ENCODE data around the gene ACAD8.

The ACAD8 gene

GRCh38 chr11:134267461-134267860 is 14.1 kb downstream of the ACAD8 start:
- Histone ChIP-seq H4K20me1 (ENCODE audit: insufficient read depth, low read length, poor library complexity, severe bottlenecking) (no peaks in the 10 kb centered on the region), H3K4me2 (ENCODE audit: low read depth, low read length, poor library complexity, severe bottlenecking) (no peak overlapping the region), H3K4me3 (ENCODE audit: low read length, poor library complexity, severe bottlenecking) (no peak overlapping the region), H3K79me2 (ENCODE audit: insufficient read depth, low read length) (peaks cover 12% of the 10 kb centered on the region; the same call in 1 of the 2 replicates), H3K36me3 (ENCODE audit: insufficient read depth, low read length) (no peaks in the 10 kb centered on the region), H3K9me2 (replicated peaks; ENCODE audit: low read depth, low read length) (no peaks in the 10 kb centered on the region), H3K27me3 (ENCODE audit: insufficient read depth, low read length, poor library complexity, severe bottlenecking) (no peaks in the 10 kb centered on the region), H3F3A (ENCODE audit: low read depth) (peaks cover under 1% of the 10 kb centered on the region; the same call in 1 of the 2 replicates), H2AFZ (ENCODE audit: low read length) (no peak overlapping the region), H3K9ac (ENCODE audit: low read depth, low read length, poor library complexity, severe bottlenecking) (no peak overlapping the region), H3K4me1 (ENCODE audit: insufficient read depth, low read length, poor library complexity, severe bottlenecking) (peaks cover 74% of the 10 kb centered on the region), H3K9me3 (ENCODE audit: insufficient read depth, low read depth, low read length) (no peaks in the 10 kb centered on the region)
- TF ChIP-seq CTCF (conservative IDR thresholded peaks at IDR 0.05; ENCODE audit: low read length) (no peak), EZH2phosphoT487 (IDR thresholded peaks at IDR 0.05; ENCODE audit: borderline replicate concordance) (no peak)

- no peak for TF ChIP-seq EZH2phosphoT487 (IDR thresholded peaks at IDR 0.05; ENCODE audit: borderline replicate concordance)
- no peak for TF ChIP-seq CTCF (conservative IDR thresholded peaks at IDR 0.05; ENCODE audit: low read length)
- no peaks in the 10 kb centered on the region for H4K20me1 ChIP-seq (ENCODE audit: insufficient read depth, low read length, poor library complexity, severe bottlenecking)
- H3K9me3 ChIP-seq (ENCODE audit: insufficient read depth, low read depth, low read length) = no peaks in the 10 kb centered on the region
- no peaks in the 10 kb centered on the region for H3K27me3 ChIP-seq (ENCODE audit: insufficient read depth, low read length, poor library complexity, severe bottlenecking)
- no peak overlapping the region for H3K9ac ChIP-seq (ENCODE audit: low read depth, low read length, poor library complexity, severe bottlenecking)
- H3K9me2 ChIP-seq (replicated peaks; ENCODE audit: low read depth, low read length) = no peaks in the 10 kb centered on the region
- H3K36me3 ChIP-seq (ENCODE audit: insufficient read depth, low read length) = no peaks in the 10 kb centered on the region
- H2AFZ ChIP-seq (ENCODE audit: low read length) = no peak overlapping the region
- peaks cover 2% of the 10 kb centered on the region; the same call in 1 of the 2 replicates for H3F3A ChIP-seq (ENCODE audit: low read depth)
- H3K4me3 ChIP-seq (ENCODE audit: low read length, poor library complexity, severe bottlenecking) = no peak overlapping the region
- peaks cover 76% of the 10 kb centered on the region for H3K4me1 ChIP-seq (ENCODE audit: insufficient read depth, low read length, poor library complexity, severe bottlenecking)
- peaks cover 16% of the 10 kb centered on the region; the same call in 1 of the 2 replicates for H3K79me2 ChIP-seq (ENCODE audit: insufficient read depth, low read length)
- H3K4me2 ChIP-seq (ENCODE audit: low read depth, low read length, poor library complexity, severe bottlenecking) = no peak overlapping the region
Observed at GRCh38 chr11:134267966-134268365, 14.6 kb downstream of the ACAD8 start.

GRCh38 chr11:134270250-134270714 is 16.9 kb downstream of the ACAD8 start:
- peaks cover 2% of the 10 kb centered on the region; the same call in 1 of the 2 replicates for H3F3A ChIP-seq (ENCODE audit: low read depth)
- H4K20me1 ChIP-seq (ENCODE audit: insufficient read depth, low read length, poor library complexity, severe bottlenecking) = no peaks in the 10 kb centered on the region
- H3K4me2 ChIP-seq (ENCODE audit: low read depth, low read length, poor library complexity, severe bottlenecking) = peak overlapping the region; percentile 89
- peaks cover 90% of the 10 kb centered on the region for H3K4me1 ChIP-seq (ENCODE audit: insufficient read depth, low read length, poor library complexity, severe bottlenecking)
- no peak overlapping the region for H2AFZ ChIP-seq (ENCODE audit: low read length)
- no peaks in the 10 kb centered on the region for H3K27me3 ChIP-seq (ENCODE audit: insufficient read depth, low read length, poor library complexity, severe bottlenecking)
- H3K9me3 ChIP-seq (ENCODE audit: insufficient read depth, low read depth, low read length) = no peaks in the 10 kb centered on the region
- H3K4me3 ChIP-seq (ENCODE audit: low read length, poor library complexity, severe bottlenecking) = peak overlapping the region; percentile 60
- no peaks in the 10 kb centered on the region for H3K36me3 ChIP-seq (ENCODE audit: insufficient read depth, low read length)
- H3K9ac ChIP-seq (ENCODE audit: low read depth, low read length, poor library complexity, severe bottlenecking) = peak overlapping the region; percentile 62
- peaks cover 39% of the 10 kb centered on the region for H3K79me2 ChIP-seq (ENCODE audit: insufficient read depth, low read length)
- no peak for TF ChIP-seq EZH2phosphoT487 (IDR thresholded peaks at IDR 0.05; ENCODE audit: borderline replicate concordance)
- peak; percentile 66 for TF ChIP-seq CTCF (conservative IDR thresholded peaks at IDR 0.05; ENCODE audit: low read length)
- no peaks in the 10 kb centered on the region for H3K9me2 ChIP-seq (replicated peaks; ENCODE audit: low read depth, low read length)
